GM12878 (cell line): ENCODE data around the gene TLE3.

ENCODE experiments used
- ATF7 ChIP-seq: fragments of 450-650 bp; IDR thresholded peaks from 2 replicates; pipeline ENCODE4 v1.6.1; 2016; ENCODE audit warnings: low read depth, mild to moderate bottlenecking
- CTCF ChIP-seq, 3 experiments: IDR thresholded peaks in 2 of 3; conservative IDR thresholded peaks in 1 of 3; 2 replicates each; pipeline ENCODE4 v1.5.1; 2011; ENCODE audit warnings: low read depth in 3 of 3, low read length in 3 of 3, mild to moderate bottlenecking in 3 of 3, control low read depth in 2 of 3, moderate library complexity in 2 of 3, inconsistent platforms in 1 of 3, mixed read lengths in 1 of 3; ENCODE audit not compliant: control insufficient read depth in 2 of 3, insufficient read depth in 1 of 3; ENCODE audit errors: extremely low read depth in 1 of 3
- EZH2 ChIP-seq: IDR thresholded peaks from 2 replicates; pipeline ENCODE4 v1.6.1; 2012; ENCODE audit warnings: low read depth, mild to moderate bottlenecking, control low read depth, inconsistent platforms, low read length, borderline replicate concordance; ENCODE audit not compliant: control insufficient read depth
- MTA3 ChIP-seq: IDR thresholded peaks from 2 replicates; pipeline ENCODE4 v1.6.1; 2012; ENCODE audit warnings: low read length, inconsistent platforms, borderline replicate concordance
- NFXL1 ChIP-seq: fragments of 450-650 bp; IDR thresholded peaks from 2 replicates; pipeline ENCODE4 v1.6.1; 2017; ENCODE audit warnings: antibody characterized with exemption, mild to moderate bottlenecking, borderline replicate concordance
- NR2F1 ChIP-seq: fragments of 450-650 bp; conservative IDR thresholded peaks from 2 replicates; pipeline ENCODE4 v1.6.1; 2017; ENCODE audit warnings: mild to moderate bottlenecking
- POLR2A ChIP-seq: IDR thresholded peaks from 2 replicates; pipeline ENCODE4 v1.6.1; 2011; ENCODE audit warnings: low read depth, mild to moderate bottlenecking, low read length
- RFX5 ChIP-seq: IDR thresholded peaks from 2 replicates; pipeline ENCODE4 v1.6.1; 2011; ENCODE audit warnings: low read depth, low read length, improper control_type of control experiment

- TF ChIP-seq CTCF (IDR thresholded peaks at IDR 0.05 in 2 of 3, conservative IDR thresholded peaks at IDR 0.05 in 1 of 3; ENCODE audit: control insufficient read depth in 2 of 3, extremely low read depth in 1 of 3, insufficient read depth in 1 of 3, low read depth in 3 of 3, low read length in 3 of 3) (no peak), NFXL1 (no peak), POLR2A (no peak), RFX5 (no peak), NR2F1 (no peak), ATF7 (no peak), EZH2 (no peak), MTA3 (no peak)
Measured at GRCh38 chr15:70060214-70060992, 37.3 kb downstream of the TLE3 start.
